GM18499 (cell line): Measurements from ENCODE around the gene HBD.
A peak's percentile ranks its signal among the peaks of the same experiment; 100 is the strongest.

Source experiments
- ATAC-seq: cut with Tn5 transposase; IDR thresholded peaks from one replicate; pipeline ENCODE4 v1.9.1; 2021; ENCODE audit warnings: moderate number of reproducible peaks; ENCODE audit not compliant: insufficient read depth, unreplicated experiment

HBD gene

GRCh38 chr11:5235364-5236095 is 1.2 kb upstream of the HBD start:
- no peak for ATAC-seq

DNA sequence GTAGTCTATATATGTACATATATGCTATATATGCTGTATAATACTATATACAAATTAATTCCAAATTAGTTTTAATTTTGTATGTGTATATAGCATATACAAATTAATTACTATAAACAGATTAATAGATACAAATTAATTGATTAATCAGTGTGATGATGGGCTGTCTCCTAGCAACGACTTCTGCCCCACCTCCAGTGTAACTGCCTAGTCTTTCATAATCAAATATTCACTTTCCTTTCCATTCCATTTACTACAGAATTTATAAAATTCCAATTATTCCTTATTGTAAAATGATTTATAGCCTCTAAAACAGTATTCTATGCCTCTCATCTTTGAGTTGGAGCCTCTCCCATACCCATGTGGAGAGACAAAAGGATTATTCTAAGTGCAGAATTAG is 976 bp downstream of the HBD start:
- no peak for ATAC-seq

DNA sequence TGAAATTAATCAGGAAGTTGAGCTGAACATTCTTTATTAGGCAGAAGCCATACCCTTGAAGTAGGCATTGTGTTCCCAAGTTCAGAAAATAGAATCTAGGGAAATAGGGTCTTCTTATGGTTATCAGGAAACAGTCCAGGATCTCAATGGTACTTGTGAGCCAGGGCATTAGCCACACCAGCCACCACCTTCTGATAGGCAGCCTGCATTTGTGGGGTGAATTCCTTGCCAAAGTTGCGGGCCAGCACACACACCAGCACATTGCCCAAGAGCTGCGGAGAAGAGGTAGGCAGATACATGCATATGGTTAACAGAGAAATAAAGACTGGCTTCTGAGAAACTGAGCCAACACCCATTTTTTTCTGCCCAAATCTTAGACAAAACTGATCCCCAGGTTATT is 1.5 kb downstream of the HBD start:
- ATAC-seq = no peak

GRCh38 chr11:5232176-5232575 is 2.1 kb downstream of the HBD start:
- no peak for ATAC-seq

DNA sequence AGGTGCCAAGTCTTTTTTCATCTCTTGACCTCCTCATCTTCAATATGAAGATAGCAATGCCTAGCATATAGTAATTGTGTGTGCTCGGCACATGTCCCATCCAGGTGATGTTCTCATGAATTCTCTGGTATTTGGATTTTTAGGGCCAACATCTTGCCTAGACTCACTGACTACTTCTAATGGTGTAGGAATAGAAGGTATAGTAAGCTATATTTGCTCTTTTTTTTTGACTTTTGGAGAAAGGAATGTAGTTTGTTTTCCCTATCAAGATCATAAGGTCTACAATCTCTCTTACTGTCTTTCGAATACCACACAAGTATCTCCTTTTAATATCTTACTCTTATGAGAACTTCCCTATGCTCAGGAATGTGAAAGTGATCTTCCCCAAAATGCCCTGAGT is 3.2 kb downstream of the HBD start:
- ATAC-seq = no peak

DNA sequence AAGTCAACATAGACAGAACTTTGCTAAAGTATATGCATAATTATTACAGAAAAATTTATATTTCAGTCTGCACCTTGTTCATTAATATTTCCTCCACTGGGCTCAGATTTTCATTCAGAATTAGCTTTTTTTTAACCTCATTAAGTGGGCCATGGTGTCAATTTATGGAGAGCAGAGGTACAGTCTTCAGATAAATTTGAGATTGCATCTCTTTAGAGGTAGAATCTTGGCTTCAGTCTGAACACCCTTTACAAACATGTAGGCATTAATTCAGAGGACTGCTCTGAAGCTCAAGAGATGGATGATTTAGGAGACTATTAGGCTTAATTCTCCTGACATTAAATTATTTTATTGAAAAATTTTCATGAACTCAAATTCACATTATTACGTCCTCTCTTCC is 4.0 kb downstream of the HBD start:
- no peak for ATAC-seq

- no peak for ATAC-seq
These were observed 4.5 kb downstream of the HBD start for GRCh38 chr11:5229796-5230195.

GRCh38 chr11:5229356-5229755 is 4.9 kb downstream of the HBD start:
- no peak for ATAC-seq

DNA sequence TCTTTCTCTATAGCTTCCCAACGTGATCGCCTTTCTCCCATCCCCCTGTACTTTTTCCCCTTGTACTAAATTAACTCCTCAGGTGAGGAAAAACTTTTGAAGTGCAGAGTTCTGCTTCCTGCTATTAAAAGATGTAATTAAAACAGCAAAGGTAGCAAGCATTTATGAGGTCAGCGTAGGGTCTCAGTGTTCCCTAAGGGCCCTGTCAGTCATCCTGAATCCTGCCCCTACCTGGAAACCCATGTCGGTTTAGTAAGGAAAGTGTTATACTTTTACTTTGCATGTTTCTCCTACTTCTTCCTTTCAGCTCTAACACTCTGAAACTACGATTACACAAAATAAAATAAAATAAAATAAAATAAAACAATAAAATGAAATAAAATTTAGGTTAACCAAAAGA is 6.2 kb downstream of the HBD start:
- ATAC-seq = no peak

- ATAC-seq = no peak
These were observed 6.6 kb downstream of the HBD start for GRCh38 chr11:5227681-5228080.

DNA sequence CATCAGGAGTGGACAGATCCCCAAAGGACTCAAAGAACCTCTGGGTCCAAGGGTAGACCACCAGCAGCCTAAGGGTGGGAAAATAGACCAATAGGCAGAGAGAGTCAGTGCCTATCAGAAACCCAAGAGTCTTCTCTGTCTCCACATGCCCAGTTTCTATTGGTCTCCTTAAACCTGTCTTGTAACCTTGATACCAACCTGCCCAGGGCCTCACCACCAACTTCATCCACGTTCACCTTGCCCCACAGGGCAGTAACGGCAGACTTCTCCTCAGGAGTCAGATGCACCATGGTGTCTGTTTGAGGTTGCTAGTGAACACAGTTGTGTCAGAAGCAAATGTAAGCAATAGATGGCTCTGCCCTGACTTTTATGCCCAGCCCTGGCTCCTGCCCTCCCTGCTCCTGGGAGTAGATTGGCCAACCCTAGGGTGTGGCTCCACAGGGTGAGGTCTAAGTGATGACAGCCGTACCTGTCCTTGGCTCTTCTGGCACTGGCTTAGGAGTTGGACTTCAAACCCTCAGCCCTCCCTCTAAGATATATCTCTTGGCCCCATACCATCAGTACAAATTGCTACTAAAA is 7.5 kb downstream of the HBD start, which contains the start of gene HBB:
Gene HBB (minus strand): TSS at position 340 of the 579 bp plus-strand sequence. CDS start 50 bp downstream, at position 290.
- no peak for ATAC-seq

DNA sequence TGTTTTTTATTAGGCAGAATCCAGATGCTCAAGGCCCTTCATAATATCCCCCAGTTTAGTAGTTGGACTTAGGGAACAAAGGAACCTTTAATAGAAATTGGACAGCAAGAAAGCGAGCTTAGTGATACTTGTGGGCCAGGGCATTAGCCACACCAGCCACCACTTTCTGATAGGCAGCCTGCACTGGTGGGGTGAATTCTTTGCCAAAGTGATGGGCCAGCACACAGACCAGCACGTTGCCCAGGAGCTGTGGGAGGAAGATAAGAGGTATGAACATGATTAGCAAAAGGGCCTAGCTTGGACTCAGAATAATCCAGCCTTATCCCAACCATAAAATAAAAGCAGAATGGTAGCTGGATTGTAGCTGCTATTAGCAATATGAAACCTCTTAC is 8.8 kb downstream of the HBD start:
- ATAC-seq = no peak

DNA sequence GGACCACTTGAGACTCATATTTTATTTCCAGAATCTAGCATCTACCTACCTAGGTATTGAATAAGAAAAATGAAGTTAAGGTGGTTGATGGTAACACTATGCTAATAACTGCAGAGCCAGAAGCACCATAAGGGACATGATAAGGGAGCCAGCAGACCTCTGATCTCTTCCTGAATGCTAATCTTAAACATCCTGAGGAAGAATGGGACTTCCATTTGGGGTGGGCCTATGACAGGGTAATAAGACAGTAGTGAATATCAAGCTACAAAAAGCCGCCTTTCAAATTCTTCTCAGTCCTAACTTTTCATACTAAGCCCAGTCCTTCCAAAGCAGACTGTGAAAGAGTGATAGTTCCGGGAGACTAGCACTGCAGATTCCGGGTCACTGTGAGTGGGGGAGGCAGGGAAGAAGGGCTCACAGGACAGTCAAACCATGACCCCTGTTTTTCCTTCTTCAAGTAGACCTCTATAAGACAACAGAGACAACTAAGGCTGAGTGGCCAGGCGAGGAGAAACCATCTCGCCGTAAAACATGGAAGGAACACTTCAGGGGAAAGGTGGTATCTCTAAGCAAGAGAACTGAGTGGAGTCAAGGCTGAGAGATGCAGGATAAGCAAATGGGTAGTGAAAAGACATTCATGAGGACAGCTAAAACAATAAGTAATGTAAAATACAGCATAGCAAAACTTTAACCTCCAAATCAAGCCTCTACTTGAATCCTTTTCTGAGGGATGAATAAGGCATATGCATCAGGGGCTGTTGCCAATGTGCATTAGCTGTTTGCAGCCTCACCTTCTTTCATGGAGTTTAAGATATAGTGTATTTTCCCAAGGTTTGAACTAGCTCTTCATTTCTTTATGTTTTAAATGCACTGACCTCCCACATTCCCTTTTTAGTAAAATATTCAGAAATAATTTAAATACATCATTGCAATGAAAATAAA is 9.5 kb downstream of the HBD start:
- ATAC-seq = no peak

DNA sequence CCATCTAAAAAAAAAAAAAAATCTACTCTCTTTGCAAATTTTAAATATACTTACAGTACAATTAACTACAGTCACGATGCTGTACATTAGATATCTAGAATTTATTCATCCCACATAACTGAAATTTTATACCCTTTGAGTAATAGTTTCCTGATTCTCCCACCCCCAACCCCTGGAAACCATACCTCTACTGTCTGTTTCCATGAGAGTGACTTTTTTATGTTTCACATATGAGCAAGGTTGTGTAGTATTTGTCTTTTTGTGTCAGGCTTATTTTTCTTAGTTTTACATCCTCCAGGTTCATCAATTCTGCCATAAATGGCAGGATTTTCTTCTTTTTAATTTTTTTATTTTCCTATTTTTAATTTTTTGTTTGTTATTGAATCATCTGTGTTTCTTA is 10.6 kb downstream of the HBD start:
- ATAC-seq = no peak

- no peak for ATAC-seq
These were observed 11.1 kb downstream of the HBD start for GRCh38 chr11:5223146-5223545.

- no peak for ATAC-seq
These were observed 23.9 kb downstream of the HBD start for GRCh38 chr11:5210376-5210885.

DNA sequence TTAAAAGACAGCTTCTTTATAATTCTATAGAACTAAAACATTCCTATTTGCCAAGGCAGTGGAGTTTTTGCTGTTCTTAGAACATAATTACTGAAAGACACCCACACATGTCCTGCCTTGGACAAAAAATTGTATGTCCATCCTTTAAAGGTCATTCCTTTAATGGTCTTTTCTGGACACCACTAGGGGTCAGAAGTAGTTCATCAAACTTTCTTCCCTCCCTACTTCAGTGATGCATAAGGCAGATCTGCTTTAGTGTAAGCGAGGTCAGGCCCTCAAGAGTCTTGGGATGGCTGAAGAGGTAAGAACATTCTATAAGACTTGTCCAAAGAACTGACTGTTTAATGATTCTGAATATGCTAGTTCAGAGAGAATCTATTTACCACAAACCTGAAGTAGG is 29.5 kb downstream of the HBD start:
- peak; percentile 55 for ATAC-seq

GRCh38 chr11:5203366-5203765 is 30.9 kb downstream of the HBD start:
- ATAC-seq = no peak

- no peak for ATAC-seq
These were observed 33.7 kb downstream of the HBD start, which contains the start of gene OR51V1 for GRCh38 chr11:5200582-5200981. TSS of gene OR51V1 (minus strand) at chr11:5200682. CDS start at chr11:5200682, 0 bp downstream.

- ATAC-seq = no peak
These were observed 36.0 kb downstream of the HBD start for GRCh38 chr11:5198285-5198684.

DNA sequence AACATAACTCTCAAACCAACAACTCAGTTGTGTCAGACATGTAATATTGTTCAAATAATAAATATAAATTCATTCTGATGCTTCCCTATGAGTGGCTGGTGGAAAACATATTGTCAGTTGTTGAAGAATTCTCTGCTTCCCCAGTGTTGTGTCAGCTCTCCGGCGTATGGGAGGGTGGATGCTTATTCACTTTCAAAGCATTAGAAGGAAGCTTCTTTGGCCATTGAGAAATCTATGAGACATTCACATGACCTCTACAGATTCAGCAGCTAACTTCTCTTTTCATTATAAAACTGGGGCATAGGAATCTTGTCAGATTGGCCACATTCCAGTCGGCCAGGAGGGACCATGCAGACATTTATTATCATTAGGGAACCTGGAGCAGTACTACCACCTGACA is 36.7 kb downstream of the HBD start:
- ATAC-seq = no peak
